GM12865 (cell line): ENCODE results near the gene RABIF.
"Not testable (repeated sequence)": the region's sequence is repeated elsewhere in the genome, so short reads cannot be mapped to it uniquely, and the experiment has no call there.

Experiments used
- DNase-seq: peaks from one replicate; pipeline ENCODE4 v3.0.0; 2010; ENCODE audit warnings: low read depth
- H3K4me3 ChIP-seq: 2 replicates; pipeline ENCODE4 v1.5.1; 2011; ENCODE audit warnings: mild to moderate bottlenecking, low read depth, low read length, control low read depth
- TF ChIP-seq, protein P1 (sequence below): IDR thresholded peaks from 2 replicates; pipeline ENCODE4 v1.5.1; 2011; ENCODE audit warnings: low read length, control low read depth, low read depth, inconsistent platforms; ENCODE audit not compliant: insufficient read depth; ENCODE audit errors: missing control alignments

The RABIF gene

GRCh38 chr1:202888531-202889360 is at the start of gene RABIF:
RABIF (minus strand) TSS chr1:202889149; CDS start chr1:202889098, 51 bp downstream.
- TF ChIP-seq, protein P1, sequence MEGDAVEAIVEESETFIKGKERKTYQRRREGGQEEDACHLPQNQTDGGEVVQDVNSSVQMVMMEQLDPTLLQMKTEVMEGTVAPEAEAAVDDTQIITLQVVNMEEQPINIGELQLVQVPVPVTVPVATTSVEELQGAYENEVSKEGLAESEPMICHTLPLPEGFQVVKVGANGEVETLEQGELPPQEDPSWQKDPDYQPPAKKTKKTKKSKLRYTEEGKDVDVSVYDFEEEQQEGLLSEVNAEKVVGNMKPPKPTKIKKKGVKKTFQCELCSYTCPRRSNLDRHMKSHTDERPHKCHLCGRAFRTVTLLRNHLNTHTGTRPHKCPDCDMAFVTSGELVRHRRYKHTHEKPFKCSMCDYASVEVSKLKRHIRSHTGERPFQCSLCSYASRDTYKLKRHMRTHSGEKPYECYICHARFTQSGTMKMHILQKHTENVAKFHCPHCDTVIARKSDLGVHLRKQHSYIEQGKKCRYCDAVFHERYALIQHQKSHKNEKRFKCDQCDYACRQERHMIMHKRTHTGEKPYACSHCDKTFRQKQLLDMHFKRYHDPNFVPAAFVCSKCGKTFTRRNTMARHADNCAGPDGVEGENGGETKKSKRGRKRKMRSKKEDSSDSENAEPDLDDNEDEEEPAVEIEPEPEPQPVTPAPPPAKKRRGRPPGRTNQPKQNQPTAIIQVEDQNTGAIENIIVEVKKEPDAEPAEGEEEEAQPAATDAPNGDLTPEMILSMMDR: no peak
- peak within 1 kb of the TSS; percentile 85 for H3K4me3 ChIP-seq
- peak; percentile 97 for DNase-seq

GRCh38 chr1:202938287-202938925 is 49.5 kb upstream of the RABIF start:
- DNase-seq: no peak
- H3K4me3 ChIP-seq: no peak overlapping the region
- TF ChIP-seq, protein P1: no peak

- not testable (repeated sequence) for H3K4me3 ChIP-seq, DNase-seq
Measured at GRCh38 chr1:202936409-202936808, 47.5 kb upstream of the RABIF start.

- no peak for DNase-seq
- H3K4me3 ChIP-seq: no peak overlapping the region
- TF ChIP-seq, protein P1: no peak
Measured at GRCh38 chr1:202935844-202936243, 46.9 kb upstream of the RABIF start.

- DNase-seq: no peak
- no peak overlapping the region for H3K4me3 ChIP-seq
- TF ChIP-seq, protein P1: no peak
Measured at GRCh38 chr1:202934755-202935154, 45.8 kb upstream of the RABIF start.

GRCh38 chr1:202932476-202932875 is 43.5 kb upstream of the RABIF start:
- DNase-seq: no peak
- TF ChIP-seq, protein P1: no peak
- no peak overlapping the region for H3K4me3 ChIP-seq

DNA sequence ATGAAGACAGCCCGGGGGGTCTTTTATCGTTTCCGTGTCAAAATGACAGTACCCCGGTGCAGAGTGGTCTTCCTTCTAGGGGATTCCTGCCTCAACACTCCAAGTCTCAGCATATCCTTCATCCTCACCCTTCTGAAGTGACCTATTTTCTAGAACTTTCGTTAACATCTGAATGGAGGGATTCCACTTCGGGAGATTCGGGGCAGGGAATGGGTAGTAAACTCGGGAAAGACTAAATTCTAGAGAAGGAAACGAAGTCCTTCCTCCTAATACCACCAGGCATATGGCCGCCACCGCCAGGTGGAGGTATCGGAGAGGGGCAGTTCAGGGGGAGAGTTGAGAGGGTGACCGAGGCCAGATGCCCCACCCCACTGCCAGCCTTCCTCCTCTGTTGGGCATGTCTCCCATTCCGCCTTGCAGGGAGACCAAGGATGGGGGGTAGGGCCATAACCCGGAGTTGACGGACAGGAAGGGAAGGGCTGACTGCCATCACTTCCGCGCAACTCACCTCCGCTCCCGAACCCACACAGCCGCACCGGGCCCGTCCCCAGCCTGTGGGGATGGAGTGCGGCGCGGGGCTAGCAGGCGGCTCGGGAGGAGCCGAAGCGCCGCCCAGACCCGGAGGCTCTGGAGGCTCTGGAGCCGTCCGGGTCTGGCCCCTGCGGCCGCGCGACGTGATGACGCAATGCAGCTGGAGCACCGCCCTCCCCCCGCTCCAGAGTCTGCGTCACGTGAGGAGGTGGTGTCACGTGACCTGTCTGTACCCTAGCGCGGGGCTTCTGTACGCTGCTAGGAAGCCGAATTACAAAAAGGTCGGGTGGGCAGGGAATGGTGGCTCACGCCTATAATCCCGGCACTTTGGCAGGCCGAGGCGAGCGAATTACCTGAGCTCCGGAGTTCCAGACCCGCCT is 37.9 kb upstream of the RABIF start, which contains the start of gene KLHL12:
KLHL12 (minus strand) TSS at position 654 of the 911 bp plus-strand sequence. CDS start 2,072 bp downstream, outside the sequence.
- peak; percentile 98 for DNase-seq
- peak within 1 kb of the TSS; percentile 74 for H3K4me3 ChIP-seq
- TF ChIP-seq, protein P1: peak; percentile 60
